ENCODE results near the gene ZNF292.

GRCh38 chr6:87261534-87261933 is 106.2 kb downstream of the ZNF292 start:
- TF ChIP-seq CTCF (IDR thresholded peaks at IDR 0.05) (no peak), POLR2A (IDR thresholded peaks at IDR 0.05) (no peak)
